Endodermal cell (in vitro differentiated cells): Measurements from ENCODE around the gene ZFYVE27. TPM values are rescaled to one million over a fixed set of nuclear protein-coding genes. Genes with fewer than 3 reads are reported as not detected.

Experiments used
- DNase-seq: peaks from one replicate; pipeline ENCODE4 v3.0.0-alpha.2; 2017
- H3K27ac ChIP-seq: 2 replicates; pipeline ENCODE4 v1.5.1; 2013; ENCODE audit warnings: mild to moderate bottlenecking, low read depth, low read length, moderate library complexity
- H3K27me3 ChIP-seq: 2 replicates; pipeline ENCODE4 v1.6.1; 2013; ENCODE audit warnings: mild to moderate bottlenecking, low read length, moderate library complexity; ENCODE audit not compliant: insufficient read depth, control insufficient read depth, poor library complexity, severe bottlenecking
- H3K36me3 ChIP-seq: 2 replicates; pipeline ENCODE4 v1.7.0; 2013; ENCODE audit warnings: mild to moderate bottlenecking, low read length, moderate library complexity; ENCODE audit not compliant: control insufficient read depth, insufficient read depth
- H3K4me1 ChIP-seq: one replicate; pipeline ENCODE4 v1.7.0; 2013; ENCODE audit warnings: low read length; ENCODE audit not compliant: control insufficient read depth, insufficient read depth
- H3K4me3 ChIP-seq: 2 replicates; pipeline ENCODE4 v1.5.1; 2013; ENCODE audit warnings: mild to moderate bottlenecking, low read length, moderate library complexity
- H3K9ac ChIP-seq: 2 replicates; pipeline ENCODE4 v1.6.1; 2013; ENCODE audit warnings: mild to moderate bottlenecking, low read length, moderate library complexity; ENCODE audit not compliant: poor library complexity, severe bottlenecking; ENCODE audit errors: extremely low read depth
- H3K9me3 ChIP-seq: 2 replicates; pipeline ENCODE4 v1.6.1; 2013; ENCODE audit warnings: mild to moderate bottlenecking, low read length, moderate library complexity; ENCODE audit not compliant: control insufficient read depth
- H3K27ac Mint-ChIP-seq: 2 replicates; pipeline ENCODE4 v1.8.0; 2020; ENCODE audit warnings: mixed read lengths
- H3K27me3 Mint-ChIP-seq: 2 replicates; pipeline ENCODE4 v1.8.0; 2021; ENCODE audit warnings: mild to moderate bottlenecking, mixed read lengths; ENCODE audit not compliant: insufficient read depth
- H3K36me3 Mint-ChIP-seq: 2 replicates; pipeline ENCODE4 v1.8.0; 2020; ENCODE audit warnings: low read depth, mixed read lengths
- H3K4me1 Mint-ChIP-seq: 2 replicates; pipeline ENCODE4 v1.8.0; 2020; ENCODE audit warnings: mixed read lengths
- H3K4me3 Mint-ChIP-seq: 2 replicates; pipeline ENCODE4 v1.8.0; 2020; ENCODE audit warnings: mild to moderate bottlenecking, moderate library complexity, mixed read lengths
- H3K9me3 Mint-ChIP-seq: 2 replicates; pipeline ENCODE4 v1.8.0; 2020; ENCODE audit warnings: mild to moderate bottlenecking, mixed read lengths
- CTCF ChIP-seq: fragments of 200-600 bp; sonication (generic); conservative IDR thresholded peaks from 2 replicates; pipeline ENCODE4 v1.5.0; 2021; ENCODE audit warnings: antibody characterized with exemption, mild to moderate bottlenecking
- WGBS, 2 experiments: methylation state at CpG; one replicate each; pipeline versions ENCODE4 v1.1.5 to v1.1.7; 2013; ENCODE audit warnings: missing lambda C conversion rate in 2 of 2, mixed read lengths in 1 of 2; ENCODE audit not compliant: insufficient coverage in 1 of 2, insufficient read length in 1 of 2; 5-methylcytosine and 5-hydroxymethylcytosine counted together
- total RNA-seq, 2 donors: library from RNA; stranded (reverse); fragmentation: NEBNext Ultra II Directional in 1 of 2; extraction: Animal tissue kit (Norgen Biotek cat#: 25700) in 1 of 2; gene quantifications; 2 replicates in 1 of 2; 3 replicates in 1 of 2; pipeline ENCODE4 v1.2.1, GENCODE V29; 2021

ZFYVE27 gene
- total RNA-seq, 2 donors from 2014 or later: 33.5 to 36.3 TPM

- no peak overlapping the region for H3K4me3 ChIP-seq
- peaks cover 7% of the 10 kb centered on the region for H3K36me3 ChIP-seq
- peaks cover 7% of the 10 kb centered on the region for H3K4me1 ChIP-seq
- H3K9ac ChIP-seq: no peak overlapping the region
- Mint-ChIP-seq H3K27me3 (peaks cover 51% of the 10 kb centered on the region), H3K27ac (no peak overlapping the region), H3K9me3 (no peaks in the 10 kb centered on the region), H3K4me1 (peaks cover 13% of the 10 kb centered on the region), H3K4me3 (no peak overlapping the region), H3K36me3 (peaks cover 13% of the 10 kb centered on the region)
- DNase-seq: no peak
- TF ChIP-seq CTCF: no peak
- 93 to 96% methylated on average over 7 to 22 of the region's 22 CpGs for WGBS, 2 experiments
- H3K9me3 ChIP-seq: no peaks in the 10 kb centered on the region
- H3K27me3 ChIP-seq: peaks cover 39% of the 10 kb centered on the region
- H3K27ac ChIP-seq: no peak overlapping the region
Observed at GRCh38 chr10:97766996-97767924, 30.3 kb downstream of the ZFYVE27 start.

GRCh38 chr10:97768322-97769315, 31.7 kb downstream of the ZFYVE27 start:
- peaks cover 13% of the 10 kb centered on the region for H3K36me3 Mint-ChIP-seq
- no peak for TF ChIP-seq CTCF
- no peak overlapping the region for H3K27ac Mint-ChIP-seq
- H3K27me3 ChIP-seq: peaks cover 52% of the 10 kb centered on the region
- H3K9me3 ChIP-seq: no peaks in the 10 kb centered on the region
- peaks cover 6% of the 10 kb centered on the region for H3K4me1 ChIP-seq
- no peak overlapping the region for H3K4me3 ChIP-seq
- no peak overlapping the region for H3K9ac ChIP-seq
- H3K27me3 Mint-ChIP-seq: peaks cover 64% of the 10 kb centered on the region
- 94 to 96% methylated on average over 5 to 9 of the region's 9 CpGs for WGBS, 2 experiments
- H3K36me3 ChIP-seq: no peaks in the 10 kb centered on the region
- no peak overlapping the region for H3K27ac ChIP-seq
- no peak for DNase-seq
- H3K4me3 Mint-ChIP-seq: no peak overlapping the region
- H3K4me1 Mint-ChIP-seq: peaks cover 15% of the 10 kb centered on the region
- no peaks in the 10 kb centered on the region for H3K9me3 Mint-ChIP-seq

GRCh38 chr10:97770255-97770654, 33.3 kb downstream of the ZFYVE27 start:
- peaks cover 13% of the 10 kb centered on the region for H3K36me3 Mint-ChIP-seq

More at GRCh38 chr10:97770255-97770654, 33.3 kb downstream of the ZFYVE27 start:
- Mint-ChIP-seq H3K27me3 (peaks cover 77% of the 10 kb centered on the region), H3K9me3 (no peaks in the 10 kb centered on the region), H3K4me3 (no peak overlapping the region), H3K4me1 (peaks cover 15% of the 10 kb centered on the region), H3K27ac (no peak overlapping the region)
- no peak overlapping the region for H3K9ac ChIP-seq
- peaks cover 6% of the 10 kb centered on the region for H3K4me1 ChIP-seq
- no peak for DNase-seq
- H3K36me3 ChIP-seq: no peaks in the 10 kb centered on the region
- no peak overlapping the region for H3K27ac ChIP-seq
- H3K9me3 ChIP-seq: no peaks in the 10 kb centered on the region
- peaks cover 63% of the 10 kb centered on the region for H3K27me3 ChIP-seq
- no peak for TF ChIP-seq CTCF
- H3K4me3 ChIP-seq: no peak overlapping the region
- 84 to 86% methylated on average over 2 to 5 of the region's 5 CpGs for WGBS, 2 experiments
